PC-9 (cell line): ENCODE results near the gene MRPS22. TPM values are rescaled to one million over a fixed set of nuclear protein-coding genes. Genes with fewer than 3 reads are reported as not detected.

Experiments
- BruUV-seq: library from RNA; stranded (reverse); fragments of 400-500 nt; replicated peaks from 2 replicates; lab custom pipeline; 2021; lab: Mats Ljungman, UMichigan
- CTCF ChIA-PET: fragments of 300-600 bp; sonication (Branson Sonifier 250); formaldehyde crosslinking; loops from one replicate; lab custom pipeline; 2022; ENCODE audit warnings: antibody characterized with exemption; lab: Charles Lee
- POLR2A ChIA-PET: fragments of 300-600 bp; sonication (Branson Sonifier 250); formaldehyde crosslinking; loops from one replicate; lab custom pipeline; 2022; ENCODE audit warnings: antibody characterized with exemption; ENCODE audit not compliant: unreplicated experiment; lab: Charles Lee
- DNase-seq, 2 experiments: peaks; one replicate each; pipeline versions ENCODE4 v3.0.0 to v3.0.0-alpha.2; 2015 to 2022; ENCODE audit warnings: mixed read lengths in 1 of 2
- H2AFZ ChIP-seq: fragments of 200-600 bp; sonication (generic); 2 replicates; pipeline ENCODE4 v1.8.1; 2017; ENCODE audit warnings: antibody characterized with exemption
- H3F3A ChIP-seq: fragments of 200-600 bp; sonication (generic); 2 replicates; pipeline ENCODE4 v1.8.1; 2017; ENCODE audit warnings: antibody characterized with exemption, mild to moderate bottlenecking, low read depth; ENCODE audit not compliant: insufficient read depth
- H3K27ac ChIP-seq: fragments of 200-600 bp; sonication (generic); 2 replicates; pipeline ENCODE4 v1.6.1; 2016; ENCODE audit warnings: mixed run types
- H3K27me3 ChIP-seq: fragments of 200-600 bp; sonication (generic); 2 replicates; pipeline ENCODE4 v1.6.1; 2016; ENCODE audit warnings: low read depth, mixed run types; ENCODE audit not compliant: insufficient read depth
- H3K36me3 ChIP-seq: fragments of 200-600 bp; sonication (generic); 2 replicates; pipeline ENCODE4 v1.6.1; 2016; ENCODE audit warnings: low read depth, mixed run types
- H3K4me1 ChIP-seq: fragments of 200-600 bp; sonication (generic); replicated peaks from 2 replicates; pipeline ENCODE4 v1.6.1; 2016; ENCODE audit warnings: mixed run types; ENCODE audit not compliant: insufficient read depth
- H3K4me2 ChIP-seq: fragments of 200-600 bp; sonication (generic); 2 replicates; pipeline ENCODE4 v1.6.1; 2017; ENCODE audit warnings: mixed run types
- H3K4me3 ChIP-seq: fragments of 200-600 bp; sonication (generic); 2 replicates; pipeline ENCODE4 v1.6.1; 2016; ENCODE audit warnings: mixed run types
- H3K79me2 ChIP-seq: fragments of 200-600 bp; sonication (generic); 2 replicates; pipeline ENCODE4 v1.6.1; 2017; ENCODE audit warnings: low read depth, mixed run types
- H3K9me2 ChIP-seq: fragments of 200-600 bp; sonication (generic); 2 replicates; pipeline ENCODE4 v1.8.1; 2017; ENCODE audit warnings: mild to moderate bottlenecking; ENCODE audit not compliant: insufficient read depth
- H3K9me3 ChIP-seq: fragments of 200-600 bp; sonication (generic); 2 replicates; pipeline ENCODE4 v1.8.1; 2016; ENCODE audit warnings: low read depth; ENCODE audit not compliant: insufficient read depth
- H4K20me1 ChIP-seq: fragments of 200-600 bp; sonication (generic); 2 replicates; pipeline ENCODE4 v1.8.1; 2017; ENCODE audit not compliant: insufficient read depth
- CTCF ChIP-seq: fragments of 200-600 bp; sonication (generic); conservative IDR thresholded peaks from 2 replicates; pipeline ENCODE4 v1.6.1; 2017; ENCODE audit warnings: mixed run types, antibody characterized with exemption, mild to moderate bottlenecking, moderate library complexity
- EZH2 ChIP-seq: fragments of 200-600 bp; sonication (generic); IDR thresholded peaks from 2 replicates; pipeline ENCODE4 v1.8.0; 2017; ENCODE audit warnings: antibody characterized with exemption, low read depth
- intact Hi-C: fragments of 100-400 bp; cut with micrococcal nuclease; formaldehyde crosslinking; loops from one replicate; pipeline ENCODE4 v1.10.0; 2022; ENCODE audit not compliant: unreplicated experiment
- total RNA-seq: library from RNA; stranded (reverse); gene quantifications from 2 replicates; pipeline ENCODE4 v1.2.3, GENCODE V29; 2021

The MRPS22 gene
- total RNA-seq, 1 experiment from 2014 or later = 68.0 TPM

- H3K27me3 ChIP-seq = no peaks in the 10 kb centered on the region
- H3K4me2 ChIP-seq = peak overlapping the region; percentile 56
- H3F3A ChIP-seq = peaks cover 24% of the 10 kb centered on the region
- peaks cover 42% of the 10 kb centered on the region for H3K4me1 ChIP-seq
- POLR2A ChIA-PET = interaction anchor here (0.5 to 1.0 kb wide), 5 partner anchors 15 to 241 kb away, joined by 3 to 11 read pairs (median 4); no protein-coding TSS in a partner anchor
- H3K79me2 ChIP-seq = no peaks in the 10 kb centered on the region
- H3K9me3 ChIP-seq = no peaks in the 10 kb centered on the region
- H4K20me1 ChIP-seq = no peaks in the 10 kb centered on the region
- CTCF ChIA-PET = interaction anchor here (0.6 to 1.6 kb wide), 5 partner anchors 11 to 693 kb away, joined by 3 to 10 read pairs (median 4); no protein-coding TSS in a partner anchor
- H3K27ac ChIP-seq = peak overlapping the region; percentile 83
- no peaks in the 10 kb centered on the region for H3K36me3 ChIP-seq
- peak overlapping the region; percentile 46; the same call in 1 of the 2 replicates for H2AFZ ChIP-seq
- H3K9me2 ChIP-seq = no peaks in the 10 kb centered on the region
- peak; percentile 66 to 92 for DNase-seq
- intact Hi-C loops = loop anchor here (1.0 to 10.0 kb wide), 2 partner anchors 16 to 983 kb away; no protein-coding TSS in a partner anchor
- no peak overlapping the region for H3K4me3 ChIP-seq
- no TSS peak for BruUV-seq
- no peak for TF ChIP-seq EZH2
Measured at GRCh38 chr3:139317660-139318430, 26.0 kb upstream of the MRPS22 start.

GRCh38 chr3:139318431-139318816 is 25.4 kb upstream of the MRPS22 start:
- Histone ChIP-seq H3K4me1 (peaks cover 36% of the 10 kb centered on the region), H3K4me3 (no peak overlapping the region), H3K27me3 (no peaks in the 10 kb centered on the region), H2AFZ (no peak overlapping the region), H3K79me2 (no peaks in the 10 kb centered on the region), H3K27ac (no peak overlapping the region), H3F3A (peaks cover 24% of the 10 kb centered on the region), H3K4me2 (no peak overlapping the region), H4K20me1 (no peaks in the 10 kb centered on the region), H3K36me3 (no peaks in the 10 kb centered on the region), H3K9me3 (no peaks in the 10 kb centered on the region), H3K9me2 (no peaks in the 10 kb centered on the region)
- BruUV-seq = no TSS peak
- POLR2A ChIA-PET = interaction anchor here (0.5 to 0.7 kb wide), 2 partner anchors 18 to 165 kb away, joined by 4 read pairs; no protein-coding TSS in a partner anchor
- no peak for DNase-seq
- intact Hi-C loops = loop anchor here (10.0 kb wide), 1 partner anchor 984 kb away; no protein-coding TSS in a partner anchor
- TF ChIP-seq CTCF (no peak), EZH2 (no peak)
- CTCF ChIA-PET = interaction anchor here (0.8 to 1.6 kb wide), 3 partner anchors 10 to 403 kb away, joined by 3 to 10 read pairs (median 3); no protein-coding TSS in a partner anchor

GRCh38 chr3:139318826-139319225 is 25.0 kb upstream of the MRPS22 start:
- TF ChIP-seq CTCF (no peak), EZH2 (no peak)
- no peak overlapping the region for H3K27ac ChIP-seq
- H3K4me3 ChIP-seq = no peak overlapping the region
- intact Hi-C loops = loop anchor here (10.0 kb wide), 1 partner anchor 984 kb away; no protein-coding TSS in a partner anchor
- H3K9me3 ChIP-seq = no peaks in the 10 kb centered on the region
- H3K9me2 ChIP-seq = no peaks in the 10 kb centered on the region
- H3K36me3 ChIP-seq = no peaks in the 10 kb centered on the region
- DNase-seq = no peak
- H3K4me2 ChIP-seq = no peak overlapping the region
- H3K27me3 ChIP-seq = no peaks in the 10 kb centered on the region
- CTCF ChIA-PET = interaction anchor here (0.8 to 1.6 kb wide), 3 partner anchors 16 to 403 kb away, joined by 3 to 10 read pairs (median 3); no protein-coding TSS in a partner anchor
- no peak overlapping the region for H2AFZ ChIP-seq
- H3K79me2 ChIP-seq = no peaks in the 10 kb centered on the region
- no TSS peak for BruUV-seq
- no peaks in the 10 kb centered on the region for H4K20me1 ChIP-seq
- H3K4me1 ChIP-seq = peaks cover 32% of the 10 kb centered on the region
- peaks cover 24% of the 10 kb centered on the region for H3F3A ChIP-seq
- POLR2A ChIA-PET = interaction anchor here (0.6 kb wide), 1 partner anchor 71 kb away, joined by 6 read pairs; the partner anchor contains the start of gene COPB2
